ENCODE measurements around the gene TEX12. TPM values are rescaled to one million over a fixed set of nuclear protein-coding genes. Genes with fewer than 3 reads are reported as not detected.
A peak's percentile ranks its signal among the peaks of the same experiment; 100 is the strongest.

TEX12 gene
- total RNA-seq, 3 donors from 2014 or later: 0.52 to 0.80 (median 0.60) TPM

- DNase-seq (no peak), ATAC-seq (no peak)
- no peak for TF ChIP-seq CTCF (IDR thresholded peaks at IDR 0.05)
- Histone ChIP-seq H3K36me3 (ENCODE audit: low read depth) (no peaks in the 10 kb centered on the region), H3K4me1 (ENCODE audit: low read depth) (no peaks in the 10 kb centered on the region), H3K9me3 (no peaks in the 10 kb centered on the region), H3K4me3 (no peak overlapping the region)
- intact Hi-C loops (cut with DNase I, micrococcal nuclease): no loop called here
Measured at GRCh38 chr11:112150517-112150916, 16.7 kb upstream of the TEX12 start.

- ATAC-seq (no peak), DNase-seq (no peak)
- no peak for TF ChIP-seq CTCF (IDR thresholded peaks at IDR 0.05)
- intact Hi-C loops (cut with DNase I, micrococcal nuclease): no loop called here
- Histone ChIP-seq H3K4me3 (no peak overlapping the region), H3K36me3 (ENCODE audit: low read depth) (no peaks in the 10 kb centered on the region), H3K9me3 (no peaks in the 10 kb centered on the region), H3K4me1 (ENCODE audit: low read depth) (no peaks in the 10 kb centered on the region)
Measured at GRCh38 chr11:112156153-112156955, 10.8 kb upstream of the TEX12 start.

GRCh38 chr11:112156956-112157766 is 10.0 kb upstream of the TEX12 start:
- ATAC-seq (peak; percentile 91), DNase-seq (no peak)
- intact Hi-C loops (cut with DNase I, micrococcal nuclease): no loop called here
- no peak for TF ChIP-seq CTCF (IDR thresholded peaks at IDR 0.05)
- H3K4me1 ChIP-seq (ENCODE audit: low read depth): no peaks in the 10 kb centered on the region
- no peaks in the 10 kb centered on the region for H3K9me3 ChIP-seq
- no peaks in the 10 kb centered on the region for H3K36me3 ChIP-seq (ENCODE audit: low read depth)
- H3K4me3 ChIP-seq: no peak overlapping the region

GRCh38 chr11:112159098-112160065 is 7.8 kb upstream of the TEX12 start:
- H3K4me1 ChIP-seq (ENCODE audit: low read depth): no peaks in the 10 kb centered on the region
- no peaks in the 10 kb centered on the region for H3K9me3 ChIP-seq
- no peak overlapping the region for H3K4me3 ChIP-seq
- intact Hi-C loops (cut with DNase I, micrococcal nuclease): no loop called here
- no peak for DNase-seq
- no peak for ATAC-seq
- no peaks in the 10 kb centered on the region for H3K36me3 ChIP-seq (ENCODE audit: low read depth)
- TF ChIP-seq CTCF (IDR thresholded peaks at IDR 0.05): no peak

Measured in mucosa of descending colon (tissue), 3 donors.